GM20000 (cell line): ENCODE measurements around the gene CCRL2.
"Not testable (repeated sequence)": the region's sequence is repeated elsewhere in the genome, so short reads cannot be mapped to it uniquely, and the experiment has no call there.

Source experiments
- DNase-seq: peaks from one replicate; pipeline ENCODE4 v3.0.0; 2012; ENCODE audit warnings: low spot score
- CTCF ChIP-seq: IDR thresholded peaks from 2 replicates; pipeline ENCODE4 v1.5.1; 2012; ENCODE audit warnings: mild to moderate bottlenecking, control low read depth; ENCODE audit errors: extremely low read depth, missing control alignments

CCRL2 gene

GRCh38 chr3:46399557-46399956 is 7.5 kb upstream of the CCRL2 start:
- no peak for DNase-seq
- no peak for TF ChIP-seq CTCF

DNA sequence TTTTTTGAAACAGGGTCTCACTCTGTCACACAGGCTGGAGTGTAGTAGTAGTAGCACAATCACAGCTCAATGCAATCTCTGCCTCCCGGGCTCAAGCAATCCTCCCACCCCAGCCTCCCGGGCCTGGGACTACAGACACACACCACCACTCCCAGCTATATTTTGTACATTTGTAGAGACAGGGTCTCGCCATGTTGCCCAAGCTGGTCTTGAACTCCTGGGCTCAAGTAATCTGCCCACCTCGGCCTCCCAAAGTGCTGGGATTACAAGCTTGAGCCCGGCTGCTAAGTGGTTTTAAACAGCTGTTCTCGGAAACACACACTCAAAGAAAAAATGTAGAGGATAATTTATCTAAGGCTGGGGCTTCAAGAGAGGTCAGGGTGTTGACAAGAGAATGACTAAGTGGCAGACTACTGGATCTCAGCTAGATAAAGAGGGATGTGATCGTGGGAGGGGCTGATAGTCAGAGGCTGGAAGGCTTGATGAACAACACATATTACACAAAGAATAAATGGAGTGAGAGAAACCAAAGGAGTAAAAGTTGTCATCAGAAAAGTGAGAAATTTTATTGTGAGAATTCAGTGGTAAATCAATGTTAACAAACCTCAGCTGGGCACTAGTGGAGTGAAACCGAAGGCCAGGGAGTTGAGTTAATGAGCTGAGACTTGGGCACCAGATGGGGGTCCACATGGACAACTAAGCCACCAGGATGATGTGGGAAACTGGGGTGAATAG is 6.9 kb upstream of the CCRL2 start:
- no peak for TF ChIP-seq CTCF
- DNase-seq: no peak

- TF ChIP-seq CTCF: no peak
These were observed 6.2 kb upstream of the CCRL2 start for GRCh38 chr3:46400846-46401245.

DNA sequence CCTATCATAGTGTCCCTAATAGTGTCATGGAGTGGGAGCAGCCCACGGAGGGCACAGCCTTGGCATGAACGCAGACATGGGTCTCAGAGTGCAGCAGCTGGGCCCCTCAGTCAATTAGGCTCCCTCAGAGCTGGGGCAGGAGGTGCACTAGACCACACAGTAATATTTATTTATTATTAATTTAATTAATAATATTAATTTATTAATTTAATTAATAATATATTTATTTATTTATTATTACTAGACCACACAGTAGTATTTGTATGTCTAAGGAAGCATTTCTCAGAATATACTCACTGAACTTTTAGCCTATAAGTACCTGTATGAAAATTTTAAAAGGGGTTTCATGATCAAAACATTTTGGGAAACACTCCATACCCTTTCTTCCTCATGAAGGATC is 5.5 kb upstream of the CCRL2 start:
- TF ChIP-seq CTCF: no peak
- no peak for DNase-seq

More at GRCh38 chr3:46400846-46401245, 6.2 kb upstream of the CCRL2 start:
- DNase-seq: no peak

- DNase-seq: not testable (repeated sequence)
These were observed 4.2 kb upstream of the CCRL2 start for GRCh38 chr3:46402902-46403301.

DNA sequence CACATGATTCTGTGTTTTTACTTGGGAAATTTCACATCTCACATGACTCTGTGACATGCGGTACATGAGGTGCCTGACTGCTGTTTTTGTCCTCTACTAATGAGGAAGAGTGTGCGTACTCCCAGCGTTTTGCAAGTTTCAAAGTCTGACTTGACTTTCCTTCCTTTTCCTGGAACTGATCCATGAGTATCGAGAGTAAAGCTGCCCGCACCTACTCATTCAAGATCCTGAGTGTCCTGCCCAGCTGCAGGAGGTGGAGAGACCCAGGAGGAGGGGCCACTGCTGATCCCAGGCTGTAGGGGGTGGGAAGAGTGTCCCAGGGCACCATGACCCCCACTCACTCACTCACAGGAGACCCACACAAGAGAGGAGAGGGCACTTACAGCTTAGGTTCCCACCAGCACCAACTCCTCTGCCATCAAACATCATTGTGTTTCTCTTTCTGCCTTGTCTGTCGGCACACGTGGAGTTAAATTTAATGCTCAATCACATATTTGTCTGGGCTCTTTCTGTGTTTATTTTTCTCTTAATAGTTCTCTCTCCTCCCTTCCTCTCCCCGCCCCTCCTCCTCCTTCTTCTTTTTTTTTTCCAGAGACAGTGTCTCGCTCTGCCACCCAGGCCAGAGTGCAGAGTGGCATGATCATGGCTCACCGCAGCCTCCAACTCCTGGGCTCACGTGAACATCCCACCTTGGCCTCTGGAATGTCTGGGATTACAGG is 1.6 kb upstream of the CCRL2 start:
- no peak for DNase-seq
- no peak for TF ChIP-seq CTCF

DNA sequence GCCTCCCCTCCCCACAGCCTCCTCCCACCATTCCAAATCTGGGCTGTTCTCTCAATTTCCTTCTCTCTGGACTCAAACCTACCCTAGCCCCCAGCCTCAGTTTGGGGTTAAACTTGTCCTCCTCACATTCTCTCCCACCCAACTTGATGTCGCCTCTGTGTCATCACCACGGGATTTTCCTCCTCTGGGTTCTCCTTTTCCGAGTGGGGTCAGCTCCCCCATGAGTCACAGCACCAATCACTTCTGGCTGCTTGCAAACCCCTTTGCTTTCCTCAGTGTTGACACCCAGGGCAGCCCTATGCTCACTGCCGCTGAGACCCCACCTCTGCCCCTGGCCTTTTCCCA is 644 bp upstream of the CCRL2 start:
- no peak for DNase-seq
- TF ChIP-seq CTCF: no peak

- DNase-seq: no peak
- no peak for TF ChIP-seq CTCF
These were observed 911 bp downstream of the CCRL2 start for GRCh38 chr3:46407970-46408369.
